ENCODE measurements around the gene AP1M1. TPM values are rescaled to one million over a fixed set of nuclear protein-coding genes. Genes with fewer than 3 reads are reported as not detected.

AP1M1 gene
- total RNA-seq, 1 donor from 2014 or later, result 12.5 TPM

DNA sequence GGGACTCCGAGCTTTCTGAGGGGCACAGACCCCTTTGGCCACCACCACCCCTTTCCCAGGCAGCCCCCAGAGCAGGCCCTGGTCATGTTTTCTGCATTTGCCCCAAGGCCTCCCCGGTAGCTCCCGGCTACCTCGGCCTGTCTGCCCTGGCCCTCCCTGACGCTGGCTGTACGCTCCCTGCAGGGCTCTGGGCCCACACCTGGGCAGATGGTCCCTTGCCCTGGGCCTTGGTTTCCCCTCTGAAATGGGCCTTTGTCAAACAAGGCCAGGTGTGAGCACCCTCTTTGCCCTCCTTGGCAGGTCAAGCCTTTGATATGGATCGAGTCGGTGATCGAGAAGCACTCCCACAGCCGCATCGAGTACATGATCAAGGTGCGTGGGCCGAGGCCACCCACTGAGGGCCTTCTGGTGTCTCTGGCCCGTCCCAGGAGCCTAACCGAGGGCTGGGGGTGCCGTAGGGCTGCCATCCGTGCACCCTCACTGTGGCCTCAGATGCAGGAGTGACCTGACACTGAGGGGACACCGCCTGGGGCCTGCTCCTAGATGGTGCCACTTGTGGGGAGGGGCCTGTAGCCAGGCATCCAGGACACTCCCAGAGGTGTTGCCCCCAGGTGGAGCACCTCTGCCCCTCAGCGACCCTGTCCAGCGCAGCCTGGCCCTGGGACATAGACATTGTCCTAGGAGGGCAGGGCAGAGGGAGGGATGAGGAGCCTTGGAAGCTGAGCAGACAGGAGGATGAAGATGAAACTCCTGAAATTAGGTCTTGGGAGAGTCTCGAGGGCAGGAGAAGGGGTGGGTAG, 30.3 kb downstream of the AP1M1 start:
- Histone ChIP-seq H3K27ac (ENCODE audit: low read depth, low read length) (no peak overlapping the region), H3K36me3 (ENCODE audit: control insufficient read depth in 3 of 3, insufficient read depth in 3 of 3, low read length in 3 of 3) (peaks cover 70 to 81% (median 77%) of the 10 kb centered on the region in 3 donors), H3K4me1 (ENCODE audit: control insufficient read depth in 3 of 3, insufficient read depth in 3 of 3, low read length in 3 of 3) (no peaks in the 10 kb centered on the region), H3K4me3 (ENCODE audit: low read length in 3 of 3) (no peak overlapping the region), H3K9ac (ENCODE audit: low read depth in 1 of 3, low read length in 3 of 3) (no peak overlapping the region), H3K9me3 (ENCODE audit: control insufficient read depth in 3 of 3, low read length in 3 of 3) (no peaks in the 10 kb centered on the region), H3K27me3 (ENCODE audit: control insufficient read depth in 3 of 3, insufficient read depth in 3 of 3, low read length in 3 of 3) (no peaks in the 10 kb centered on the region)

DNA sequence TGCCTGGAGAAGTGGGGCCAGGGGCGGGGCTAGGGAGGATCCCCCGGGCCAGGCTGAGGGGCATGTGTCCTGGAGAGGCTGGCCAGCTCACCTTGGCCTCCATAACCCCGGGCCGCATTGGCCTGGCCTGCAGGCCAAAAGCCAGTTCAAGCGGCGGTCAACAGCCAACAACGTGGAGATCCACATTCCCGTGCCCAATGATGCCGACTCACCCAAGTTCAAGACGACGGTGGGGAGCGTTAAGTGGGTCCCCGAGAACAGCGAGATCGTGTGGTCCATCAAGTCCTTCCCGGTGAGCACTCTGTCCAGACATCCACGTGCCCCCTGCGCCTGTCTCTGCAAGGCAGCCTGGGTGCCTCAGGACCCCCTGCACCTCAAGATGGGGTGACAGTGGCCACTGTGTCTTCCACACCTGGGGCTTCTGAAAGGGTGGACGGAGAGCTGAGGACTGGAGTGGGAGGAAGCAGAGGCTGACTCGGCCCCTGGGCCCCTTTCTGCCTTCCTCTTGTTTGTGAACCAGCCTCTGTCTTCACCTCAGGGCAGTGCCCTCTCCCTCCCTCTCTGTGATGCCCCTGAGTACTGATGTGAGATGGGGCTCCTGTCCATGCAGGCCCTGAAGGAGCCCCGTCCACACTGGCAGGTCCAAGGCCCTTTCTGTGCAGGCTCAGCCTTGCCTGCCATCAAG, 31.1 kb downstream of the AP1M1 start:
- H3K4me1 ChIP-seq (ENCODE audit: control insufficient read depth in 3 of 3, insufficient read depth in 3 of 3, low read length in 3 of 3), result no peaks in the 10 kb centered on the region
- no peak overlapping the region for H3K4me3 ChIP-seq (ENCODE audit: low read length in 3 of 3)
- peaks cover 68 to 81% (median 73%) of the 10 kb centered on the region in 3 donors for H3K36me3 ChIP-seq (ENCODE audit: control insufficient read depth in 3 of 3, insufficient read depth in 3 of 3, low read length in 3 of 3)
- H3K9me3 ChIP-seq (ENCODE audit: control insufficient read depth in 3 of 3, low read length in 3 of 3), result no peaks in the 10 kb centered on the region
- no peaks in the 10 kb centered on the region for H3K27me3 ChIP-seq (ENCODE audit: control insufficient read depth in 3 of 3, insufficient read depth in 3 of 3, low read length in 3 of 3)
- H3K9ac ChIP-seq (ENCODE audit: low read depth in 1 of 3, low read length in 3 of 3), result no peak overlapping the region
- H3K27ac ChIP-seq (ENCODE audit: low read depth, low read length), result no peak overlapping the region

DNA sequence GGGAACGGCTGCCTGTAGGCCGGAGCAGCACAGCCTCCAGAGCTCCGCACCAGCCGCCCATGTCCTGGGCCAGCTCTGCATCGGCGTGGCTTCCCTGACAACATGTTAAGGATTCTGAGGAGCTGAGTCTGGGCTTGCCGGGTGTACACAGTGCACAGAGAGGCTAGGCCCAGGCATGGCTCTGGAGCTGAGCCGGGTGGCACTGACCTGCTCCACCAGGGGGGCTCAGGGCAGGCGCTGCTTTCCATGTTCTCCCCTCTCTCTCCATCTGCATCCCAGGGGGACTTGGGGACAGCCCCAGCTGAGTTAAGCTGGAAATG, 31.6 kb downstream of the AP1M1 start:
- Histone ChIP-seq H3K27ac (ENCODE audit: low read depth, low read length) (no peak overlapping the region), H3K9me3 (ENCODE audit: control insufficient read depth in 3 of 3, low read length in 3 of 3) (no peaks in the 10 kb centered on the region), H3K9ac (ENCODE audit: low read depth in 1 of 3, low read length in 3 of 3) (no peak overlapping the region), H3K27me3 (ENCODE audit: control insufficient read depth in 3 of 3, insufficient read depth in 3 of 3, low read length in 3 of 3) (no peaks in the 10 kb centered on the region), H3K4me3 (ENCODE audit: low read length in 3 of 3) (no peak overlapping the region), H3K36me3 (ENCODE audit: control insufficient read depth in 3 of 3, insufficient read depth in 3 of 3, low read length in 3 of 3) (peaks cover 65 to 76% (median 68%) of the 10 kb centered on the region in 3 donors), H3K4me1 (ENCODE audit: control insufficient read depth in 3 of 3, insufficient read depth in 3 of 3, low read length in 3 of 3) (no peaks in the 10 kb centered on the region)

DNA sequence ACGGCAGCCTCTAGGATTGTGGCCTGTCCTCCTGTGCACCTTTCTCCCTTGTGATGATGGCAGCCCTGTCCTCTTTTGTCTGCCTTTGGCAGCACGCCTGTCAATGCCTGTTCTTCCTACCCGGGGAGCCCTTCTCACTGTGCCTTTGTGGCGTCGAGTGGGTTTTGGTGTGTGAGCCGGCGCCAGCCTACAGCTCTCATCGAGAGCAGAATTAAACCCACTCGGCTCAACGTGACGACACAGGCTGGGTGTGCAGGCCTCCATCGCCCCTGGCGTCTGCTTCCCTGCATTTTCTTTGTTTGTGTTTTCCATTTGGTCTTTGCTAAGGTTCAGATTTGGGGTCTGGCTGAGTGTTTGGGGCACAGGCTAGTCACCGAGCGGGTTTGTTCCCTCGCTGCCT, 34.4 kb downstream of the AP1M1 start:
- Histone ChIP-seq H3K9me3 (ENCODE audit: control insufficient read depth in 3 of 3, low read length in 3 of 3) (no peaks in the 10 kb centered on the region), H3K4me3 (ENCODE audit: low read length in 3 of 3) (no peak overlapping the region), H3K36me3 (ENCODE audit: control insufficient read depth in 3 of 3, insufficient read depth in 3 of 3, low read length in 3 of 3) (peaks cover 62 to 77% (median 67%) of the 10 kb centered on the region in 3 donors), H3K9ac (ENCODE audit: low read depth in 1 of 3, low read length in 3 of 3) (no peak overlapping the region), H3K4me1 (ENCODE audit: control insufficient read depth in 3 of 3, insufficient read depth in 3 of 3, low read length in 3 of 3) (no peaks in the 10 kb centered on the region), H3K27ac (ENCODE audit: low read depth, low read length) (no peak overlapping the region), H3K27me3 (ENCODE audit: control insufficient read depth in 3 of 3, insufficient read depth in 3 of 3, low read length in 3 of 3) (no peaks in the 10 kb centered on the region)

DNA sequence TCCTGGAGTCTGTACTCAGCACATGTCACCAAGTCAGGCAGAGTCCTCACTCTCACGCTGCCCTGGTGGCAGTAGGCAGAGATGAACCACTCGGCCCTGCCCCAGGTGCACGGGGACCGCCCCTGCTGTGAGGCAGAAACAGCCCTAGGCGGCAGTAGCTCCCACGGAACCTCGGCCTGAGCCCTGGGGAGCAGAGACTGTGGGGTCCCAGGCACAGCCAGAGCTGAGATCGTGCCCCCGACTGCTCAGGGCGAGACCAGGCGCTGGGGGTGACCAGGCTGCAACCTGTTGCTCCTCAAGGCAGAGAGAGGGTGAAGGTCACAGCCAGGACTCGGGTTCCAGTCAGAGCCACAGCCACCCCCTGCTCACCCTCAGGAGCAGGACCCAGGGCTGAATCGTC, 34.9 kb downstream of the AP1M1 start:
- Histone ChIP-seq H3K36me3 (ENCODE audit: control insufficient read depth in 3 of 3, insufficient read depth in 3 of 3, low read length in 3 of 3) (peaks cover 58 to 72% (median 63%) of the 10 kb centered on the region in 3 donors), H3K4me3 (ENCODE audit: low read length in 3 of 3) (no peak overlapping the region), H3K9me3 (ENCODE audit: control insufficient read depth in 3 of 3, low read length in 3 of 3) (no peaks in the 10 kb centered on the region), H3K27ac (ENCODE audit: low read depth, low read length) (no peak overlapping the region), H3K27me3 (ENCODE audit: control insufficient read depth in 3 of 3, insufficient read depth in 3 of 3, low read length in 3 of 3) (no peaks in the 10 kb centered on the region), H3K4me1 (ENCODE audit: control insufficient read depth in 3 of 3, insufficient read depth in 3 of 3, low read length in 3 of 3) (no peaks in the 10 kb centered on the region), H3K9ac (ENCODE audit: low read depth in 1 of 3, low read length in 3 of 3) (no peak overlapping the region)

DNA sequence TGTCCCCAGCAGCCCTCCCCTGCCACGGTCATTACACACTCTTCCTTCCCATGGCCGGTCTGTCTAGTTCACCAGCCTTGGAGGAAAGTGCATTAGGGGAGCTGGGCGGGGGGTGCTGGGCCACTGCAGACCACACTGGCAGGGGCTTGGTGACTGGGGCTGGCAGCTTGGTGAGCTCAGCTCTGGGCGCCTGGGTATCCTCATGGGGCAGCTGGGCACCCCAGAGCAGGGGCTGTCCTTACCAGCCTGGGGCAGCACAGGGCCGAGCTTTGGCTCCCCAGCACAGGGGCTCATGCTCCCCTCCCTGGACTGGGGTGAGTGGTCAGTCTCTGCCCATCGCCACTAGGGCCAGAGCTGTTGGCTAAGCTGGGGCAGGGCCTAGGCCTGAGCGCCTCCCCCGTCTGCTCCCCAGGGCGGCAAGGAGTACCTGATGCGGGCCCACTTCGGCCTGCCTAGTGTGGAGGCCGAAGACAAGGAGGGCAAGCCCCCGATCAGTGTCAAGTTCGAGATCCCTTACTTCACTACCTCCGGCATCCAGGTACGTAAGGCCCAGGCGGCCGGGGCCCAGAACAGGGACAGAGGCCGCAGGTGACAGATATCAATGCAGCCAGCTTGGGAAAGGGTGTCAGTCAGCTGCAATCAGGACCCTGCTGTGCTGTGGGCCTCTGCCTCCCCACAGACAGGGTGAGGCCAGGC, 35.5 kb downstream of the AP1M1 start:
- Histone ChIP-seq H3K9me3 (ENCODE audit: control insufficient read depth in 3 of 3, low read length in 3 of 3) (no peaks in the 10 kb centered on the region), H3K4me3 (ENCODE audit: low read length in 3 of 3) (no peak overlapping the region), H3K27me3 (ENCODE audit: control insufficient read depth in 3 of 3, insufficient read depth in 3 of 3, low read length in 3 of 3) (no peaks in the 10 kb centered on the region), H3K9ac (ENCODE audit: low read depth in 1 of 3, low read length in 3 of 3) (no peak overlapping the region), H3K4me1 (ENCODE audit: control insufficient read depth in 3 of 3, insufficient read depth in 3 of 3, low read length in 3 of 3) (no peaks in the 10 kb centered on the region), H3K36me3 (ENCODE audit: control insufficient read depth in 3 of 3, insufficient read depth in 3 of 3, low read length in 3 of 3) (peaks cover 51 to 66% (median 56%) of the 10 kb centered on the region in 3 donors), H3K27ac (ENCODE audit: low read depth, low read length) (no peak overlapping the region)

DNA sequence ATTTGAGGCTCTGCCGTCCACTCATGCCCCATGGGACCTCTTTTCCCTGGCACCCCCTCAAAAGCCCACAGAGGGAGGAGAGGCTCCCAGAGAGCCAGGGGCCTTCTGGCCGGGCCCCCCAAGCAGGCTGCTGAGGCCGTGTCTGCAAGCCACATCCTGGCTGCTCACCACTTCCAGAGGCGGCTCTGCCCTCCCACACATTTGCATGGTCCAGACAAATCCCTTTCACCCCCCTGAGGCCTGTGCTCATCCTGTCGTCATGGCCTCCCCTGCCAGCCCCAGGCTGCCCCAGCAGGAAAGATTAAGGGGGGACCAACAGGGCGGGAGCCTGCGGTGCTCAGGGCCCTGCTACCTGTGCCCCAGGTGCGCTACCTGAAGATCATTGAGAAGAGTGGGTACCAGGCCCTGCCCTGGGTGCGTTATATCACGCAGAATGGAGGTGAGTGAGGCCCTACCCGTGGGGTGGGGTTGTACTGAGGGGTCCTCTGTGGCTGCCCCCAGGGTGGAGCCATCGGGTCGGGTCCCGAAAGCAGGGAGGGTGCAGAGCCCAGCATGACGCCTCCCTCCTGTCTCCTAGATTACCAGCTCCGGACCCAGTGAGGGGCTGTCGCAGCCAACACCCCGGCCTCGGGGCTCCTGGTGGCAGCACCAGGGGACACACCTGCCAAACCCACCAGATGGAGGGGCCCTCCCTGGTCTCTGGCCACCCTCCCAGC, 36.3 kb downstream of the AP1M1 start:
- H3K36me3 ChIP-seq (ENCODE audit: control insufficient read depth in 3 of 3, insufficient read depth in 3 of 3, low read length in 3 of 3), result peaks cover 45 to 60% (median 49%) of the 10 kb centered on the region in 3 donors

DNA sequence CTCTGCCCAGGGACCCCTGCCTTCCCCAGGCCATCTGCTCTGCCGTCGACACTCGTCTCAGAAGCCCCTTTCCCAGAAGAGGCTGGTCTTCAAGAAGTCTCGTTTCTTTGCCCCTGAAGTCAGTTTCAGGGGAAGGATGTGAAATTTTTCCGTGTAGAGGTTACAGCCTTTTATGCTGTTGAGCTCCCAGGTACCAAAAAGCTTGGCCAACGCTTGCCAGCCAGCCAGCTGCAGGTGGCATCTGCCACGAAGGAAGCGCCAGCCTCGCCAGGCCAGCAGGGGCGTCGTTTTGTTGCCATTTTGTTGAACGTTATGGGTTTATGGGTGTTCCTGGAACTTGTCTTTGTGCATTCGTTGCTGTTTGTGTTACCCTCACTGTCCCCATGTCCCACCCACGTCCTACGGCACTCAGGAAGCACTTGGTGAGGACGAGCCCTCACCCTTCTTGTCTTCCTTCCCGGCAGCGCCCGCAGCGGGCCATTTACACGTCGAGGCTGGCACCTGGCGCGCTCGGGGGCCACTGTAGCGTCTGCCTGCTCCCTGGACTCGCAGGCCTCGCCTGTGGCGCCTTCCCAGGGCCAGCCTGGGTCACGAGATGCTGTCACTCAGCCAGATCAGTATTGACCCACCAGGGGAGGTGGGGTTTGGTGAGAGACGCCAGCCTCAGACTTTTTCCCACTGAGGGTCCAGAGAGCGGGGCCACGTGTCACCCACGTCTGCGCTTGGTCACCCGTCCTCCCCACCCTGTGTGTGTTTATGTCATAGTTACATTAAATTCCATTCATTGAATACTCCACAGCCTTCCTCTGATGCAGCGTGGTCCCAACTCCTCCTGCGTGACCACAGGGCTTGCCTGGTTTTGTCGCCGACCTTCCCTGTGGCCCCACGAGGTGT, 37.1 kb downstream of the AP1M1 start:
- H3K4me1 ChIP-seq (ENCODE audit: control insufficient read depth in 3 of 3, insufficient read depth in 3 of 3, low read length in 3 of 3), result no peaks in the 10 kb centered on the region
- H3K36me3 ChIP-seq (ENCODE audit: control insufficient read depth in 3 of 3, insufficient read depth in 3 of 3, low read length in 3 of 3), result peaks cover 39 to 51% (median 41%) of the 10 kb centered on the region in 3 donors

More for the DNA sequence above, 36.3 kb downstream of the AP1M1 start:
- no peak overlapping the region for H3K9ac ChIP-seq (ENCODE audit: low read depth in 1 of 3, low read length in 3 of 3)
- no peaks in the 10 kb centered on the region for H3K9me3 ChIP-seq (ENCODE audit: control insufficient read depth in 3 of 3, low read length in 3 of 3)
- H3K27me3 ChIP-seq (ENCODE audit: control insufficient read depth in 3 of 3, insufficient read depth in 3 of 3, low read length in 3 of 3), result no peaks in the 10 kb centered on the region
- no peak overlapping the region for H3K4me3 ChIP-seq (ENCODE audit: low read length in 3 of 3)
- no peak overlapping the region for H3K27ac ChIP-seq (ENCODE audit: low read depth, low read length)
- H3K4me1 ChIP-seq (ENCODE audit: control insufficient read depth in 3 of 3, insufficient read depth in 3 of 3, low read length in 3 of 3), result no peaks in the 10 kb centered on the region

More for the DNA sequence above, 37.1 kb downstream of the AP1M1 start:
- Histone ChIP-seq H3K4me3 (ENCODE audit: low read length in 3 of 3) (no peak overlapping the region), H3K27me3 (ENCODE audit: control insufficient read depth in 3 of 3, insufficient read depth in 3 of 3, low read length in 3 of 3) (no peaks in the 10 kb centered on the region), H3K9me3 (ENCODE audit: control insufficient read depth in 3 of 3, low read length in 3 of 3) (no peaks in the 10 kb centered on the region), H3K27ac (ENCODE audit: low read depth, low read length) (no peak overlapping the region), H3K9ac (ENCODE audit: low read depth in 1 of 3, low read length in 3 of 3) (no peak overlapping the region)
